HG03095 (cell line): ENCODE data around the gene TRIM67.
A peak's percentile ranks its signal among the peaks of the same experiment; 100 is the strongest.

Source experiments
- ATAC-seq: cut with Tn5 transposase; IDR thresholded peaks from one replicate; pipeline ENCODE4 v1.9.1; 2021; ENCODE audit warnings: moderate library complexity; ENCODE audit not compliant: unreplicated experiment

The TRIM67 gene

GRCh38 chr1:231231511-231231910 lies 69.7 kb downstream of the TRIM67 start:
- no peak for ATAC-seq

GRCh38 chr1:231232870-231233734 lies 71.2 kb downstream of the TRIM67 start:
- peak; percentile 70 for ATAC-seq

- no peak for ATAC-seq
Observed at GRCh38 chr1:231233735-231234417, 72.0 kb downstream of the TRIM67 start.

- no peak for ATAC-seq
Observed at GRCh38 chr1:231234506-231234905, 72.6 kb downstream of the TRIM67 start.

GRCh38 chr1:231235526-231236207 lies 73.8 kb downstream of the TRIM67 start:
- no peak for ATAC-seq

DNA sequence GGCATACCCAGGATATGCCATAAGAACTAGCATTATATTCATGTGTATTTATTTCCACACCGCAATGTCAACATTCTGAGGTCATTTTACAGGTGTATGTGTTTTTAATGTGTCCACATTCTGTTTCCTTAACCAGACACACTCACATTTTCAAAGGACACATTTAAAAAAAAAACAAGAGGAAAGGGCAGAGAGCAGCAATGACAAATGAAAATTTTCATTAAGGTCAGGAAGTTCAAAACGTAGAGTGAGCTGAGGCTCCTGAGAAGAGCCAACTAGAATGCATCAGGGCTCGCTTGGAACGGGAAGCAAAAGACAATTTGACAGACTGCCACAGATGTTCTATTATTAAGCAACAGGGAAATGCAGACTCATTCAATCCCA lies 74.3 kb downstream of the TRIM67 start:
- ATAC-seq, result no peak

DNA sequence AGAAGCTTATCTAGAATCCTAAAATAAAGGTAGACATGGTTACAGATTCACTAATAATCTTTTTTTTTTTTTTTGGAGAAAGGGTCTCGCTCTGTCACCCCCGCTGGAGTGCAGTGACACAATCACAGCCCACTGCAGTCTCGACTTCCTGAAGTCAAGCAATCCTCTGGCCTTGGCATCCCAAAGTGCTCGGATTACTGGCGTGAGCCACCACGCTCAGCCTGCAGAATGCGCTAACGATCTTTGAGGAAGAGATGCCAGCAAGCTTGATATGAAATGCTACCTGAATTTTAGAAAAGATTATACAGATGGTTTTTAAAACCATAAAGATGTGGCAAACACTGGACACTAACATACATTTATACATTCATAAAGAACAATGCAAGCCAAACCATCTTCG lies 75.1 kb downstream of the TRIM67 start:
- ATAC-seq, result no peak

DNA sequence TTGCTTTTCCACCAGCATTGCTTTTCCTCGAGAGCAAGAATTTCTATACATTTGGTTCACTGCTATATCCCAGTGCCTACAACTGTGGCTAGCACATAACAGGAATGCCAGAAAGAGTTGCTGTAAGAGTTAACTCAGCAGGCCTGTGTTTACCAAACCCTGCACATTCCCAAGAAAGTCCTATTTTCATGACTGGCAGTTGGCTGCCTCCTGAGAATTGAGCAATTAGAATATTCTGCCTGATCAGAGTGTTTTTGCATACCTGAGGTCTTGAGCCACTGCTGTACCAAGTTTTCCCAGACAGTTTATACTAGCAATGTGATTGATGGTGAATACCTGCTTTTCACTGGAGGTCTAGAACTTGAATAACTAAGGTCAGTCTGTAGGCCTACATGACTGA lies 76.4 kb downstream of the TRIM67 start:
- ATAC-seq, result no peak

- ATAC-seq, result peak; percentile 6
Observed at GRCh38 chr1:231240531-231240882, 78.6 kb downstream of the TRIM67 start.

- peak; percentile 94 for ATAC-seq
Observed at GRCh38 chr1:231240883-231241735, 79.3 kb downstream of the TRIM67 start, which contains the start of gene GNPAT. Gene GNPAT (plus strand): TSS chr1:231241212. CDS start chr1:231241379, 167 bp downstream.

DNA sequence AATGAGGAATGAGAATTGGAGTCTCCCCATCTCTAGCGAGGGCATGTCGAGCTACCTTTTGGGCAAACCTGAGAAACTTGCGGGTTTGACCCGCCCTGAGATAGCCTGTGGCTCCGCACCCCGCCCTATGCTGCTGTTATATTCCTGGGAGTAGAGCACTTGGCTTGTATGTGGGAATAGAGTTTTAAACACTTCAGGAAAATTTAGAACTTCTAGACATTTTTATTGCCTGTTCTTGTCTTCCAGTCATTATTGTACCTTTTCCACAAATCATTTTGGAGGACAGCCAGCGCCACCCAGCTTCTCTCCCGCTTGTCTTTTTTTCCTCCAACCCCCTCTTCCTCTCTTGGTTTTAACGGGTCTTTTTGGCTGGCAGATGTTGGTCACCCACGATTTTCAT lies 79.9 kb downstream of the TRIM67 start:
- ATAC-seq, result peak; percentile 14

DNA sequence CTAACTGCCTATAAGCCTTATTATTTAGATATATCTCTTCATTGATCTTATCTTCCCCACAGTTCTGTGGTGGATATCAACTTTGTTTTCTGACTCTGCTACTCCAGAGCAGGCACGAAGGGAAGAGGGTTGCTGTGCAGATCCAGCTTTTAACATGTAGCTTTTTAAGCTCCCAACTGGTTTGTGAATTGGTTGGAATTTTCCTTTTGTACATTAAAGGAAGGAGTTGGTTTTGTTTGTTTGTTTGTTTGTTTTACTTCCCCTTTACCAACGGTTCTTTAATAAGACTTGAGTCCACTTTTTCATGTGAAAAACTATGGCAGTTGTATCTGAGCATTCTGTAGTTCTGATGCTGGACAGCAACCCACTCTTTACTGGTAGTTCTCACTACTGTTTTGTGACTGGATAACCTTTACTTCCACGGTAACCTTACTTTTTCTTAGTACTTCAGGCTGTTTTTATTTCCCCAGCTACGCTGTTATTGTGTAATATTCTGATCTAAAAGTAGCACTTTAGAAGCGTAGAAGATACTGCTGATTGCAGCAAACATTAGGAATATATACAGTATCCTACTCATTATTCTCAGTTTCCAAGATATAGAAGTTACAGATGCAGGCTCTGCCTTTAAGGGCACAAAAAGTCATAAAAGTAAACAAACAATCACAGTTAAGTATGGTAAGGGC lies 80.8 kb downstream of the TRIM67 start:
- no peak for ATAC-seq

DNA sequence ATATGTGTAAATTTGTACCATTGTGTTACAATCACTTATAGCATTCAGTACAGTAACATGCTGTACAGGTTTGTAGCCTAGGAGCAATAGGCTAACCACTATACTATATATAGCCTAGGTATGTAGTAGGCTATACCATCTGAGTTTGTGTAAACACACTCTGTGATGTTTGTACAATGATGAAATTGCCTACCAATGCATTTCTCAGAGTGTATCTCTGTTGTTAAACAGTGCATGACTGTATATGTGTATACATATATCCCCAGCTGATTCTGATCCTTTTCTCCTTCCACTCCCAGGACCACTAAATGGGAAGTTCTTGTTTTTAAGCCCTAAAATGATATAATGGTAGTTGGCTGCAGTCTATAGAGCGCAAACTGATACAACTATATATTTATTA lies 86.9 kb downstream of the TRIM67 start:
- ATAC-seq, result no peak

GRCh38 chr1:231252336-231252735 lies 90.5 kb downstream of the TRIM67 start:
- ATAC-seq, result no peak

GRCh38 chr1:231260351-231260750 lies 98.5 kb downstream of the TRIM67 start:
- ATAC-seq, result no peak

DNA sequence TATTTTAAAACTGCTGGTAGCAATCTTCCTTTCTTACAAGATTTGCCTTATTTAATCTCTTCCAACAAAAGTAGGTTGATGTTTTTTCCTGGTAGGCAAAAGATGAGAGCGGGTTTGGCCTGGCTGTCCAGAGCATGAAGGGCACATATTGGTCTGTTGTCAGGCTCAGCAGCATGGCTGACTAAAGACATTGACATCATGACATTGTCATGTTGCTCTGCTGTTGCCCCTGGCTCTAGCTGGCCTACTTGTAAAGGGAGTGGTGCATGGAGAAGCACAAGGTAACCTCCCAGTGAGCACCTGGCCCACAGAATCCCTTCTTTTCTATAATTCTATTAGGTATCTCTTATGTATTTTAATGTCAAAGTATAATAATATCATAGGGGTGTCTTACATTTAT lies 102.8 kb downstream of the TRIM67 start:
- no peak for ATAC-seq

- no peak for ATAC-seq
Observed at GRCh38 chr1:231265379-231265778, 103.5 kb downstream of the TRIM67 start.

DNA sequence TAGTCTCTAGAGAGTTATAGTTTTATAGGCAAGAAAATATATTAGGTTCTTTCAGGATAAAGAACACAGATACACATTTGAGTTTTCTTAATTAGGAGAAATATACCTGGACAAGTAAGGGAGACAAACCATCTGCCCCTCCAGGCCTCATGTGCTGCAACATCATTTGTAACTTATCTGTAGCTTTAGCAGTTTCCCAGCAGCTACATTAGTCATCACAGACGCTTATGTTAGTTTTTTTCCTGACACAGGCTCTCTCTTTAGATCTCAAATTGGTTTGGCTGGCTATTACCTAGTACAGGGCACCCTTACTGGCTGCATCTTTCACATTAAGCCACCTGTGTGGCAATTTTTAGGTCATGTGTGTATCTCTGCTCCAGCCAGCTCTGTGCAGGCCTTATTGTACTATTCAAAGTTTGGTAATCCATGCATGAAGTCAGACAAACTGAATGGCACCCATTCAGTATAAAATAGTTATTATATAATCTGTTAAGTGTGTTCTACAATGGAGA lies 105.0 kb downstream of the TRIM67 start:
- no peak for ATAC-seq
